Hindlimb muscle (tissue), 1 donor: ENCODE measurements around the gene ST8SIA2. TPM values are rescaled to one million over a fixed set of nuclear protein-coding genes. Genes with fewer than 3 reads are reported as not detected.

ENCODE experiments used
- DNase-seq: peaks from one replicate; pipeline ENCODE4 v3.0.0-alpha.2; 2013
- polyA plus RNA-seq: library from polyadenylated mRNA; unstranded; fragments of 120-200 nt; gene quantifications from one replicate; pipeline ENCODE4 v1.2.1, GENCODE V29; 2013; ENCODE audit not compliant: insufficient read length

ST8SIA2 gene
- polyA plus RNA-seq, 1 donor, result 18.3 TPM

- no peak for DNase-seq
Measured at GRCh38 chr15:92495446-92495845, 101.8 kb downstream of the ST8SIA2 start.

GRCh38 chr15:92499731-92500530 is 106.2 kb downstream of the ST8SIA2 start:
- no peak for DNase-seq

GRCh38 chr15:92502336-92502735 is 108.7 kb downstream of the ST8SIA2 start:
- no peak for DNase-seq

GRCh38 chr15:92502930-92503857 is 109.5 kb downstream of the ST8SIA2 start:
- peak; percentile 30 for DNase-seq

GRCh38 chr15:92503889-92504288 is 110.2 kb downstream of the ST8SIA2 start:
- no peak for DNase-seq

GRCh38 chr15:92505611-92506010 is 111.9 kb downstream of the ST8SIA2 start:
- no peak for DNase-seq

GRCh38 chr15:92506506-92506905 is 112.8 kb downstream of the ST8SIA2 start:
- no peak for DNase-seq

GRCh38 chr15:92510163-92510882 is 116.6 kb downstream of the ST8SIA2 start:
- no peak for DNase-seq
